HepG2 (cell line): ENCODE data around the gene CNIH4. TPM values are rescaled to one million over a fixed set of nuclear protein-coding genes. Genes with fewer than 3 reads are reported as not detected.
A peak's percentile ranks its signal among the peaks of the same experiment; 100 is the strongest.

Experiments used
- ATF4 ChIP-seq, 2 experiments: fragments of 450-650 bp in 1 of 2; sonication (generic) in 1 of 2; formaldehyde crosslinking; IDR thresholded peaks; 2 replicates each; pipeline versions ENCODE4 v1.5.0 to v1.8.0; 2020 to 2022; ENCODE audit warnings: mild to moderate bottlenecking in 1 of 2, missing genetic modification reagents in 1 of 2
- FOSL2 ChIP-seq: sonication (generic); formaldehyde crosslinking; IDR thresholded peaks from 2 replicates; pipeline ENCODE4 v1.4.0; 2020; ENCODE audit warnings: missing genetic modification reagents
- HES4 ChIP-seq: sonication (generic); formaldehyde crosslinking; IDR thresholded peaks from 2 replicates; pipeline ENCODE4 v1.9.0; 2021; ENCODE audit warnings: mild to moderate bottlenecking, missing genetic modification reagents, borderline replicate concordance
- HINFP ChIP-seq: sonication (generic); formaldehyde crosslinking; IDR thresholded peaks from 2 replicates; pipeline ENCODE4 v1.4.0; 2020; ENCODE audit warnings: low read depth, mild to moderate bottlenecking, missing genetic modification reagents
- ISX ChIP-seq: sonication (generic); formaldehyde crosslinking; conservative IDR thresholded peaks from 2 replicates; pipeline ENCODE4 v1.5.0; 2020; ENCODE audit warnings: missing genetic modification reagents
- KLF6 ChIP-seq: IDR thresholded peaks from 2 replicates; pipeline ENCODE4 v1.8.0; 2016; ENCODE audit warnings: missing biosample characterization, missing genetic modification reagents
- PAX8 ChIP-seq: sonication (generic); formaldehyde crosslinking; IDR thresholded peaks from 2 replicates; pipeline ENCODE4 v1.8.0; 2022; ENCODE audit warnings: mild to moderate bottlenecking, missing genetic modification reagents, borderline replicate concordance
- POLR2G ChIP-seq: fragments of 200-400 bp; formaldehyde crosslinking; IDR thresholded peaks from 2 replicates; pipeline ENCODE4 v1.6.1; 2018; ENCODE audit warnings: mild to moderate bottlenecking, low read depth, low read length, moderate library complexity
- SMAD1 ChIP-seq: sonication (generic); formaldehyde crosslinking; IDR thresholded peaks from 2 replicates; pipeline ENCODE4 v1.4.0; 2020; ENCODE audit warnings: missing genetic modification reagents, low read depth, mild to moderate bottlenecking, borderline replicate concordance
- ZFP37 ChIP-seq: sonication (generic); formaldehyde crosslinking; IDR thresholded peaks from 2 replicates; pipeline ENCODE4 v1.4.0; 2020; ENCODE audit warnings: missing genetic modification reagents, borderline replicate concordance
- ZNF576 ChIP-seq: sonication (generic); formaldehyde crosslinking; IDR thresholded peaks from 2 replicates; pipeline ENCODE4 v1.4.0; 2020; ENCODE audit warnings: mild to moderate bottlenecking, missing genetic modification reagents
- polyA plus RNA-seq, 8 experiments: library from polyadenylated mRNA; depleted of rRNA in 3 of 8; stranded (reverse) in 7 of 8; unstranded in 1 of 8; fragments of >200 nt; fragmentation: Illumina TruSeq in 4 of 8; extraction: Trizol in 4 of 8; gene quantifications; 2 replicates each; pipeline versions ENCODE4 v1.2.1 to v1.2.3, GENCODE V29; 2011 to 2016; ENCODE audit warnings: low read depth in 4 of 8, missing spikeins in 1 of 8, mixed read lengths in 1 of 8; ENCODE audit not compliant: insufficient read depth in 1 of 8
- total RNA-seq, 5 experiments: library from RNA; depleted of rRNA; stranded (reverse); fragments of >200 nt; fragmentation: Illumina TruSeq; extraction: Trizol; gene quantifications; 2 replicates each; pipeline ENCODE4 v1.2.3, GENCODE V29; 2016; ENCODE audit warnings: low read depth in 1 of 5
- TF ChIP-seq, protein P1 (sequence below): IDR thresholded peaks from 2 replicates; pipeline ENCODE4 v1.6.1; 2012; ENCODE audit warnings: inconsistent platforms
- TF ChIP-seq, protein P2 (sequence below), 2 experiments: sonication (generic) in 1 of 2; formaldehyde crosslinking in 1 of 2; IDR thresholded peaks; 2 replicates each; pipeline versions ENCODE4 v1.6.1 to v1.9.0; 2014 to 2022; ENCODE audit warnings: antibody characterized with exemption in 1 of 2, borderline replicate concordance in 1 of 2, inconsistent platforms in 1 of 2, low read depth in 1 of 2, missing genetic modification reagents in 1 of 2
- TF ChIP-seq, protein P3 (sequence below): IDR thresholded peaks from 2 replicates; pipeline ENCODE4 v1.6.1; 2012; ENCODE audit warnings: low read length, improper control_type of control experiment

CNIH4 gene
- total and polyA plus RNA-seq, 2 of the 13 experiments (the other 11 are each of a cell fraction or from before 2014, with no cell fraction given), result 51.8 to 52.9 TPM

DNA sequence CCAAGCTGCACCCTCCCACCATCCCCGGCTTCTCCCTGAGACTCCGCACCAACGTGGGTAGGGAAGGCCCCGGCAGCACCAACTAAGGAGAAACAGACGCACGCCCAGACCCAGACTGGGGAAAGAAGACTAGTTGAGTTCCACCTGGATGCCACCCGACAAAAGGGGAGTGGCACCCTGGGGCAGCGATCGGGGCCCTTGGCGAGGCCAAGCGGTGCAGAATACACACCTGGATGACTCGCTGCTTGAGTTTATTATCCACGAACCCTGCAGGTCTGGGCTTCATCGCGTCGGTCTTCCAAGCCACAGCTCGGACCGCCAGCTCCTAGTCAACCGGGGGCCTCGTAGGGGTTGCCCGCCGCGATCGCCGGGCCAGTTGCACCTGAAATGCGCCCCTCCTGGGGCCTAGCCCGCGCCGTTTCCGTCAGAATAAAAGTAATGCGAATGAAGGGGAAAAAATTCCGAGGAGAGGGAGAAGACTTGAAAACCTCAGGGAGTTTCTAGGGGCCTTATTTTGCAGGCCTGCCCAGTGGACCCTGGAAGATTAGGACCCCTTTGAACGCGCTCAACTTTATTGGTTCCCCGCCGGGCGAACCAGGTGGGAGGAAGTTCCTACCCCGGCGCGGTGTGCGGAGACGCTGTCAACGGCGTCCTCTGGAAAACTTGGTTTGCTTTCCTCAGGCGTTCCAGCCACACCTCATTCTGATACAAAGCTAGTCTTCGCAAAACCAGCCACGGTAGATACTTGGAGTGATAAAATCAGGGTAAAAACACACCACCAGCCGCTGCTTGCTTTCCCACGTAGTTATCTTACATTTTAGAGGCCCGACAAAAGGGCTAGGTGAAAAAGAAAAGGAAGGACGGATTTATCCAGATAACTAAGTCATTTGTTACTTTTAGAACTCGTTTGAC, 26.6 kb upstream of the CNIH4 start, which contains the start of gene NVL (continued):
- TF ChIP-seq ZFP37 (CRISPR knock-in tag) (no peak), FOSL2 (CRISPR knock-in tag) (peak; percentile 4; the same call in 1 of the 2 replicates), ISX (CRISPR knock-in tag) (no peak), ATF4 (CRISPR knock-in tag; IDR thresholded peaks at IDR 0.05) (no peak), HINFP (CRISPR knock-in tag) (0 out of 2 replicates have a peak, but pooled peaks have one; percentile 44), SMAD1 (CRISPR knock-in tag) (no peak), PAX8 (CRISPR knock-in tag) (no peak), KLF6 (CRISPR knock-in tag) (peak; percentile 26; the same call in 1 of the 2 replicates), POLR2G (peak; percentile 78), HES4 (no peak), ZNF576 (no peak)
- TF ChIP-seq, protein P1, sequence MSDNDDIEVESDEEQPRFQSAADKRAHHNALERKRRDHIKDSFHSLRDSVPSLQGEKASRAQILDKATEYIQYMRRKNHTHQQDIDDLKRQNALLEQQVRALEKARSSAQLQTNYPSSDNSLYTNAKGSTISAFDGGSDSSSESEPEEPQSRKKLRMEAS, result peak; percentile 76
- TF ChIP-seq, protein P2, sequence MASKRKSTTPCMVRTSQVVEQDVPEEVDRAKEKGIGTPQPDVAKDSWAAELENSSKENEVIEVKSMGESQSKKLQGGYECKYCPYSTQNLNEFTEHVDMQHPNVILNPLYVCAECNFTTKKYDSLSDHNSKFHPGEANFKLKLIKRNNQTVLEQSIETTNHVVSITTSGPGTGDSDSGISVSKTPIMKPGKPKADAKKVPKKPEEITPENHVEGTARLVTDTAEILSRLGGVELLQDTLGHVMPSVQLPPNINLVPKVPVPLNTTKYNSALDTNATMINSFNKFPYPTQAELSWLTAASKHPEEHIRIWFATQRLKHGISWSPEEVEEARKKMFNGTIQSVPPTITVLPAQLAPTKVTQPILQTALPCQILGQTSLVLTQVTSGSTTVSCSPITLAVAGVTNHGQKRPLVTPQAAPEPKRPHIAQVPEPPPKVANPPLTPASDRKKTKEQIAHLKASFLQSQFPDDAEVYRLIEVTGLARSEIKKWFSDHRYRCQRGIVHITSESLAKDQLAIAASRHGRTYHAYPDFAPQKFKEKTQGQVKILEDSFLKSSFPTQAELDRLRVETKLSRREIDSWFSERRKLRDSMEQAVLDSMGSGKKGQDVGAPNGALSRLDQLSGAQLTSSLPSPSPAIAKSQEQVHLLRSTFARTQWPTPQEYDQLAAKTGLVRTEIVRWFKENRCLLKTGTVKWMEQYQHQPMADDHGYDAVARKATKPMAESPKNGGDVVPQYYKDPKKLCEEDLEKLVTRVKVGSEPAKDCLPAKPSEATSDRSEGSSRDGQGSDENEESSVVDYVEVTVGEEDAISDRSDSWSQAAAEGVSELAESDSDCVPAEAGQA (IDR thresholded peaks at IDR 0.05; ENCODE audit: low read depth), result no peak
- TF ChIP-seq, protein P2 (CRISPR knock-in tag; IDR thresholded peaks at IDR 0.05; ENCODE audit: borderline replicate concordance), result no peak
- TF ChIP-seq, protein P3, sequence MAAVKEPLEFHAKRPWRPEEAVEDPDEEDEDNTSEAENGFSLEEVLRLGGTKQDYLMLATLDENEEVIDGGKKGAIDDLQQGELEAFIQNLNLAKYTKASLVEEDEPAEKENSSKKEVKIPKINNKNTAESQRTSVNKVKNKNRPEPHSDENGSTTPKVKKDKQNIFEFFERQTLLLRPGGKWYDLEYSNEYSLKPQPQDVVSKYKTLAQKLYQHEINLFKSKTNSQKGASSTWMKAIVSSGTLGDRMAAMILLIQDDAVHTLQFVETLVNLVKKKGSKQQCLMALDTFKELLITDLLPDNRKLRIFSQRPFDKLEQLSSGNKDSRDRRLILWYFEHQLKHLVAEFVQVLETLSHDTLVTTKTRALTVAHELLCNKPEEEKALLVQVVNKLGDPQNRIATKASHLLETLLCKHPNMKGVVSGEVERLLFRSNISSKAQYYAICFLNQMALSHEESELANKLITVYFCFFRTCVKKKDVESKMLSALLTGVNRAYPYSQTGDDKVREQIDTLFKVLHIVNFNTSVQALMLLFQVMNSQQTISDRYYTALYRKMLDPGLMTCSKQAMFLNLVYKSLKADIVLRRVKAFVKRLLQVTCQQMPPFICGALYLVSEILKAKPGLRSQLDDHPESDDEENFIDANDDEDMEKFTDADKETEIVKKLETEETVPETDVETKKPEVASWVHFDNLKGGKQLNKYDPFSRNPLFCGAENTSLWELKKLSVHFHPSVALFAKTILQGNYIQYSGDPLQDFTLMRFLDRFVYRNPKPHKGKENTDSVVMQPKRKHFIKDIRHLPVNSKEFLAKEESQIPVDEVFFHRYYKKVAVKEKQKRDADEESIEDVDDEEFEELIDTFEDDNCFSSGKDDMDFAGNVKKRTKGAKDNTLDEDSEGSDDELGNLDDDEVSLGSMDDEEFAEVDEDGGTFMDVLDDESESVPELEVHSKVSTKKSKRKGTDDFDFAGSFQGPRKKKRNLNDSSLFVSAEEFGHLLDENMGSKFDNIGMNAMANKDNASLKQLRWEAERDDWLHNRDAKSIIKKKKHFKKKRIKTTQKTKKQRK, result no peak
